GM12878 (cell line): ENCODE measurements around the gene NOC2L.

ENCODE experiments used
- BCLAF1 ChIP-seq: fragments of 450-650 bp; IDR thresholded peaks from 2 replicates; pipeline ENCODE4 v1.6.1; 2017; ENCODE audit warnings: antibody characterized with exemption, mild to moderate bottlenecking, moderate library complexity
- CBX3 ChIP-seq: fragments of 200-600 bp; sonication (generic); IDR thresholded peaks from 2 replicates; pipeline ENCODE4 v1.6.1; 2016; ENCODE audit warnings: low read depth, borderline replicate concordance
- CBX5 ChIP-seq: sonication (generic); IDR thresholded peaks from 2 replicates; pipeline ENCODE4 v1.6.1; 2016; ENCODE audit warnings: low read depth, moderate library complexity, mild to moderate bottlenecking, inconsistent platforms
- CEBPB ChIP-seq, 2 experiments: fragments of 150-350 bp in 1 of 2; IDR thresholded peaks; 2 replicates each; pipeline ENCODE4 v1.6.1; 2012 to 2014; ENCODE audit warnings: low read depth in 2 of 2, low read length in 2 of 2, borderline replicate concordance in 1 of 2, inconsistent platforms in 1 of 2
- CREM ChIP-seq: IDR thresholded peaks from 2 replicates; pipeline ENCODE4 v1.6.1; 2014; ENCODE audit warnings: antibody characterized with exemption, low read depth
- CTCF ChIP-seq, 3 experiments: IDR thresholded peaks in 2 of 3; conservative IDR thresholded peaks in 1 of 3; 2 replicates each; pipeline ENCODE4 v1.5.1; 2011; ENCODE audit warnings: low read depth in 3 of 3, low read length in 3 of 3, mild to moderate bottlenecking in 3 of 3, control low read depth in 2 of 3, moderate library complexity in 2 of 3, inconsistent platforms in 1 of 3, mixed read lengths in 1 of 3; ENCODE audit not compliant: control insufficient read depth in 2 of 3, insufficient read depth in 1 of 3; ENCODE audit errors: extremely low read depth in 1 of 3
- EP300 ChIP-seq, 2 experiments: fragments of 150-350 bp in 1 of 2; IDR thresholded peaks; 2 replicates each; pipeline ENCODE4 v1.6.1; 2011 to 2012; ENCODE audit warnings: low read depth in 2 of 2, low read length in 2 of 2, borderline replicate concordance in 1 of 2, improper control_type of control experiment in 1 of 2, inconsistent platforms in 1 of 2; ENCODE audit not compliant: control insufficient read depth in 1 of 2
- FOXM1 ChIP-seq: IDR thresholded peaks from 2 replicates; pipeline ENCODE4 v1.6.1; 2012; ENCODE audit warnings: low read depth, mild to moderate bottlenecking, inconsistent platforms, low read length, moderate library complexity
- HCFC1 ChIP-seq: fragments of 150-350 bp; IDR thresholded peaks from 2 replicates; pipeline ENCODE4 v1.6.1; 2014; ENCODE audit warnings: low read length
- POLR2AphosphoS5 ChIP-seq: IDR thresholded peaks from 2 replicates; pipeline ENCODE4 v1.6.1; 2011; ENCODE audit warnings: mild to moderate bottlenecking, low read length, inconsistent platforms
- SUZ12 ChIP-seq: fragments of 200-600 bp; sonication (generic); IDR thresholded peaks from one replicate; pipeline ENCODE4 v1.6.1; 2018; ENCODE audit warnings: antibody characterized with exemption, mild to moderate bottlenecking; ENCODE audit not compliant: unreplicated experiment

- TF ChIP-seq CBX3 (no peak), BCLAF1 (no peak), CEBPB (IDR thresholded peaks at IDR 0.05; ENCODE audit: borderline replicate concordance in 1 of 2, low read depth in 2 of 2, low read length in 2 of 2) (no peak), CBX5 (no peak), HCFC1 (no peak), POLR2AphosphoS5 (no peak), CTCF (IDR thresholded peaks at IDR 0.05 in 2 of 3, conservative IDR thresholded peaks at IDR 0.05 in 1 of 3; ENCODE audit: control insufficient read depth in 2 of 3, extremely low read depth in 1 of 3, insufficient read depth in 1 of 3, low read depth in 3 of 3, low read length in 3 of 3) (no peak), CREM (no peak), FOXM1 (no peak), SUZ12 (no peak), EP300 (IDR thresholded peaks at IDR 0.05; ENCODE audit: borderline replicate concordance in 1 of 2, control insufficient read depth in 1 of 2, low read depth in 2 of 2, low read length in 2 of 2) (no peak)
Observed at GRCh38 chr1:985126-985525, 26.1 kb upstream of the NOC2L start.
